ENCODE data around the gene NHLRC4. TPM values are rescaled to one million over a fixed set of nuclear protein-coding genes. Genes with fewer than 3 reads are reported as not detected.

NHLRC4 gene
- total and polyA plus RNA-seq, 4 donors, result 0.17 to 7.0 (median 0.25) TPM; not detected in 1

GRCh38 chr16:615122-615521 lies 48.3 kb downstream of the NHLRC4 start:
- DNase-seq (ENCODE audit: low spot score), result no peak
- no peak for TF ChIP-seq NR2F2 (IDR thresholded peaks at IDR 0.05)
- TF ChIP-seq ZBTB33 (IDR thresholded peaks at IDR 0.05), result no peak
- no peak for TF ChIP-seq HNF4G (IDR thresholded peaks at IDR 0.05)
- TF ChIP-seq JUND (IDR thresholded peaks at IDR 0.05), result no peak
- no peak for TF ChIP-seq RXRA (IDR thresholded peaks at IDR 0.05)
- no peak for TF ChIP-seq FOXA1 (IDR thresholded peaks at IDR 0.05)
- no peak for TF ChIP-seq YY1 (IDR thresholded peaks at IDR 0.05)
- no peak for TF ChIP-seq TAF1 (conservative IDR thresholded peaks at IDR 0.05)
- TF ChIP-seq SP1 (IDR thresholded peaks at IDR 0.05), result no peak
- H3K9me3 ChIP-seq (ENCODE audit: control insufficient read depth in 4 of 4, low read length in 3 of 4), result no peaks in the 10 kb centered on the region
- peaks cover 0 to 8% (median 3%) of the 10 kb centered on the region in 4 donors for H3K36me3 ChIP-seq (ENCODE audit: control insufficient read depth in 4 of 4, insufficient read depth in 3 of 4, low read depth in 1 of 4, low read length in 3 of 4)
- H3K27me3 ChIP-seq (ENCODE audit: control insufficient read depth in 4 of 4, insufficient read depth in 4 of 4, low read length in 3 of 4), result no peaks in the 10 kb centered on the region
- no peak overlapping the region for H3K4me3 ChIP-seq (ENCODE audit: low read depth in 1 of 3, low read length in 3 of 3)
- H3K27ac ChIP-seq (ENCODE audit: low read depth in 1 of 2, low read length in 2 of 2), result no peak overlapping the region
- WGBS, result 95% methylated on average over 13 of the region's 13 CpGs
- H3K4me1 ChIP-seq (ENCODE audit: control insufficient read depth in 4 of 4, insufficient read depth in 4 of 4, low read length in 3 of 4), result peaks cover 0 to 23% (median 11%) of the 10 kb centered on the region in 4 donors
- no peak overlapping the region for H3K9ac ChIP-seq (ENCODE audit: low read depth in 1 of 2, low read length in 2 of 2)

GRCh38 chr16:616733-617586 lies 50.2 kb downstream of the NHLRC4 start:
- TF ChIP-seq FOXA2 (IDR thresholded peaks at IDR 0.05) (no peak), RAD21 (IDR thresholded peaks at IDR 0.05) (no peak), TAF1 (conservative IDR thresholded peaks at IDR 0.05) (no peak), RXRA (IDR thresholded peaks at IDR 0.05) (no peak), ATF3 (IDR thresholded peaks at IDR 0.05) (no peak), NR2F2 (IDR thresholded peaks at IDR 0.05) (no peak), EGR1 (IDR thresholded peaks at IDR 0.05; ENCODE audit: low read depth in 2 of 2) (no peak), GABPA (IDR thresholded peaks at IDR 0.05 in 1 of 2, conservative IDR thresholded peaks at IDR 0.05 in 1 of 2) (no peak), JUND (IDR thresholded peaks at IDR 0.05) (no peak), ZBTB33 (IDR thresholded peaks at IDR 0.05) (no peak), YY1 (IDR thresholded peaks at IDR 0.05) (no peak), CTCF (IDR thresholded peaks at IDR 0.05; ENCODE audit: low read depth, low read length, missing input control) (no peak), MAX (IDR thresholded peaks at IDR 0.05) (no peak), SP1 (IDR thresholded peaks at IDR 0.05) (no peak), FOXA1 (IDR thresholded peaks at IDR 0.05) (no peak), HNF4A (conservative IDR thresholded peaks at IDR 0.05) (no peak), REST (IDR thresholded peaks at IDR 0.05) (no peak), HNF4G (IDR thresholded peaks at IDR 0.05) (no peak)
- Histone ChIP-seq H3K9me3 (ENCODE audit: control insufficient read depth in 4 of 4, low read length in 3 of 4) (no peaks in the 10 kb centered on the region), H3K4me1 (ENCODE audit: control insufficient read depth in 4 of 4, insufficient read depth in 4 of 4, low read length in 3 of 4) (peaks cover 0 to 18% (median 9%) of the 10 kb centered on the region in 4 donors), H3K4me3 (ENCODE audit: low read depth in 1 of 3, low read length in 3 of 3) (no peak overlapping the region), H3K9ac (ENCODE audit: low read depth in 1 of 2, low read length in 2 of 2) (no peak overlapping the region), H3K36me3 (ENCODE audit: control insufficient read depth in 4 of 4, insufficient read depth in 3 of 4, low read depth in 1 of 4, low read length in 3 of 4) (peaks cover 0 to 8% (median 3%) of the 10 kb centered on the region in 4 donors), H3K27ac (ENCODE audit: low read depth in 1 of 2, low read length in 2 of 2) (no peak overlapping the region), H3K27me3 (ENCODE audit: control insufficient read depth in 4 of 4, insufficient read depth in 4 of 4, low read length in 3 of 4) (no peaks in the 10 kb centered on the region)
- no peak for DNase-seq (ENCODE audit: low spot score)
- WGBS, result 90% methylated on average over 39 of the region's 39 CpGs

Data from liver (tissue), 9 donors.